NCI-H1694 (cell line): ENCODE results near the gene SORCS2.

Source experiments
- DNase-seq: peaks from one replicate; lab custom pipeline; 2025; lab: John Stamatoyannopoulos, UW

The SORCS2 gene

DNA sequence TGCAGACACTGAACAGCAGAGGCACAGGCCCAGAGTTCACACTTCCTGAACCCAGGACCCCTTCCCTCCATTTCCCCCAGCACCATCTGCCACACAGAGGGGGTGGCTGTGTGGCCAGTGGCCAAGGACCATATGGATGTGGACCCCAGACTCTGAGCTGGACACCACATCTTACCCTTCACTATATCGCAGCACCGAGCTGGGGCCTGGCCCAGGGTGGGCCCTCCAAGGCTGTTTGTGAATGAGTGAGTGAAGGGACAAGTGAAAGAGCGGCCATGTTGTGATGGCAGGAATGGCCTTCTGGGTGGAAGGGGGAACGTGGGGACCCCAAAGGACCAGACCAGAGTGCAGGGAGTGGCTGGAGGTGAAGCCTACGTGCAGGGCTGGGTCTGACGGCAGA lies 498.7 kb downstream of the SORCS2 start:
- DNase-seq = no peak

DNA sequence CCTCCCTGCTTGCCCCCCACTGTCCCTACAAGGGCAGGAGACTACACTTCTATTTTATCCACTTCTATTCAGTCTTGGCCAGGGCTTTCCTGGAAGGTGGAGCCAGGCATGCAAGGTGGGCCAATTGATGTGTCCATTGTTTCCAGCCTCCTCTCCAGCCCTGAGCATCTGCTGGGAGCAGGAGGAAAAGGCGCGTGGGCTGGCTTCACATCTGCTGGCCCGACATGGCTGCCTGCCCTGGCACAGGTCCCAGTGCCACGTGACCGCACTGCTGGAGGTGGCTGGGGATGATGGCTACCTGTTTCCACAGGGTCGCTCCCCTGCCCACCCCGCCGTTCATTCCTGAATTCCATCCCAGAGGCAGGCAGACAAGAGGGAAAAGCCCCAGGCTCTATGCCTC lies 499.6 kb downstream of the SORCS2 start:
- DNase-seq = peak; percentile 70

DNA sequence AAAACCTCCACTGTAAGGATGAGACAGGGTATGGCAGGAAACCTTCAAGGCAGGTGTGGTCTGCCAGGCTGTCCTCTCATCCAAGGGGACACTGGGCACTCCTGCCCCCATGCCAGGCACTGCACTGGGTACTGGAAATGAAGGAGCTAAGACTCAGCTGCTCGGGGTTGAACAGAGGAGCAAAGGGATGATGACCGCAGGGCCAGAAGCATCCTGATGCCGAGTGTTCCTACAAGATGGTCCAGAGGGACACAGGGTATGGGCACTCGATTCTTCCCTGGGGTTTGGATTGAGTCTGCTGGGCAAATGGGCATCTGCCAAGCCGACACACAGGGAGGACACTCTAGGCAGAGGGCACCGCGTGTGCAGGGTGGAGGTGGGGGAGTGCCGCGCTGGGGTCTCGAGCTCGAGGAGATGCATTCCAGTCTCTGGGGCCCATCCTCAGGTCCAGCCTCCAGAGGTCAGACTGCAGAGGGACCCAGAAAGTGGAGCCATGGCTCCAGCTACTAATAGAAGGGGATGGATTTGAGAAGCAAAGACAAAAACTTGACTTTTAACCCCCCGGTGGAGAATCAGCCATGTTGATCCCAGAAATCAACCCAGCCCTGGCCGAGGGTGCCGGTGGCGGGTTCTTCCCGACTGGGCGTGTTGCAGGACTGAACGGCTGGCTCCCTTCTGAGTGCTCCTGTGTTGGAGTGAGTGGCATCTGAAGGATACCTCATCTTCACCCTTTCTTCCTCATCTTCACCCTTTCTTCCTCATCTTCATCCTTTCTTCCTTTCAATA lies 500.3 kb downstream of the SORCS2 start:
- no peak for DNase-seq

DNA sequence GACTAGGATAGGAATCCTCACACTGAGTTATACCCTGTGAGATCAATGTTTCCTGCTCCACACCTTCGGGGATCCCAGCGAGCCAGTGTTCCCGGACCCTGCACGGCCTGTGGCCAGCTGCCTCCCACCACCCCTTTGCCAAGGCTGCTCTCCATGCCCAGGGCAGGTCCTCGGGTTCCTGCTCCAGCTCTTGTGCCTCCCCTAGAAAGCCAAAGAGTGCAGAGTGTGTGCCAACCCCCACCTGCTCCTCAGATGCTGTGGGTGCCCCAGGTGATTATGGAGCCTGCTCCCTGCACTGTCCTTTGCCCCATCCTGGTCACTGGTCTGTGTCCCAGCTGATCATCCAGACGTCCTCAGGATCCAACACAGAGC lies 500.9 kb downstream of the SORCS2 start:
- DNase-seq = no peak

DNA sequence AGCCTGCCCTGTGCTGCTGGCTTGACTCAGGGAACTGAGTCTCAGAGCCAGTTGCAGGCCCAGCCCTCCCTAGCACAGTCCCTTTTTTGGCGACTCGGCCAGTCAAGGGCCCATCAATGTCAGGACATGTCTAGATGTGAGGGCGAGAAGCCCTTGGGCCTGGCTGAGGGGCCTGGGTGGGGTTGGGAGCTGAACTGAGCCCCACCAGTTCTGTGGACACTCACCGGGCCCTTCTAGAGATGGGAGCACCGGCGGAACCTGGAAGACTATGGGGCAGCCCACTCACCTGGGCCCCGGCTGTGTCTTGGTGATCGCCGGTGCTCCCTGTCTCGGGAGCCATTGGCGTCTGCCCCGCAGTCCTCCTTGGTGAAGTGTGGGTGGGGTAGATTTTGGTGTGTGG lies 501.4 kb downstream of the SORCS2 start:
- no peak for DNase-seq

DNA sequence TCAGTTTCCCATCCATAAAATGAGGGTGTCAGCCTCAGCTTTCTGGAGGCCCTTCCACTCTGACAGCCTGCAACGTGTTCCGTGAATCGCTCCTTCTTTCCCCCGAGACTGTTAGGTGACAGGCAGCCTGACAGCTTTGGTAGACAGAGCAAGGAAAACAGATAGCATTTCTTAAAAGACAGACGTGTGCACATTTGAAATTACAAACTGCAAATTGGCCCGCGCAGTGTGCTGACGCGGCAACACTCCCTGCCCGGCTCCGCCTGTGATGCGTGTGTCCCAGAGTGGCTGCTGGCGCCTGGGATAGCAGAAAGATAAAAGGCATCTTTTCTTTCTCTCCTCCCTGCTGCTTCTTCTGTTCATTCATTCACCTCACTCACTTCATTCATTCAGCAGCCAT lies 502.0 kb downstream of the SORCS2 start:
- DNase-seq = no peak

DNA sequence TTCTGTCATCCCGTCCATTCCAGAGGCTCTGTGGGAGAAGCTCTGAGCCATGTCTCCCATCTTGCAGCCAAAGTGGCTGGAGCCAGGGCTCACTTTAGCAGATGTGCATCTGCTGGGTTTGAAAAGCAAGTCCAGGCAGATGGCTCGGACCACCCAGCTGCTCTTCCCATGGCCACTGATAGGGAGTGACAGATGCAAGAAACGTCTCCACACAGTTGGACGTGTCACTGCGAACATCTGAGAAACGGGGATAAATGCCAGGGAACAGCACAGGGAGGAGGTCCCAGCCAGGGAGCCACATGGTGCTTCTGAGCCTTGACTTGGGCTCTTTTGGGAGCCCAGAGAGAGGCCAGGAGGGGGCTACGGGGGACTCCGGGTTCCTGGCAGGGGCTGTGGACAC lies 505.0 kb downstream of the SORCS2 start:
- DNase-seq = peak; percentile 85

DNA sequence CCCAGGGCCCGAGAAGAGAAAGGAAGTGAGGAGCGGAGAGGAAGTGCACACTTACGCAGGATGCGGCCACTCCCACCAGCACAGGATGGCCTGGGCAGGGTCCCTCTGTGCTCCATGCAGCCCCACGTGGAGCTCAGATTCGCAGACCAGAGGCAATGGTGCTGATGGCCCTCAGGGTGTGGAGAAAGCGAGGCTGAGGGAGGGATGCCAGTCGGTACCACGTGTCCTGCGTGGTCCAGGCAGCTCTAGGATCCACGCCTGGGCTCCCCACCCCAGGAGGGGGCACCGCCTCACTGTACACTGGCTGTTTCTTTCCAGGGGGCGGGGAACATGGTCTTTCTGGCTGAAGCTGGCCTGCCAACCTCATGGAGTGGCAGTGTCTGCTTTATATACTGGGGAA lies 505.5 kb downstream of the SORCS2 start:
- DNase-seq = no peak

DNA sequence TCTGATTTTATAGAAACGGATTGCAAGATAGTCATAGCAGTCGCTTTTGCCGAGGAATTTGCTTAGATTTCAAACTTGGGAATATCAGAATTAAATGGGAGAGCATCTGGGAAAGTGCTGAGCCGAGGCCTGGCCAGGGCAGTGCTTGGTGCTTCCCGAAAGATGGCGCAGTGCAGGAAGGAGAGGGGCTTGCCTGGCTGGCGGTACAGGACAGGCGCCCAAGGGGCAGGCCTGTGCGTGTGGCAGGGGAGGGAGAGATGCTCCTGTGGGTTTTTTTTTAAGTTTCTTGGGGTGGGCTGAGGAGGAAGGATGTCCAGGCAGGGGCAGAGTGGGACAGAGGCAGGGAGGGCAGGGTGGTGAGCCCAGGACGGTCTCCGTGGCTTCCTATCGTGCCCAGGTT lies 506.2 kb downstream of the SORCS2 start:
- DNase-seq = peak; percentile 45

DNA sequence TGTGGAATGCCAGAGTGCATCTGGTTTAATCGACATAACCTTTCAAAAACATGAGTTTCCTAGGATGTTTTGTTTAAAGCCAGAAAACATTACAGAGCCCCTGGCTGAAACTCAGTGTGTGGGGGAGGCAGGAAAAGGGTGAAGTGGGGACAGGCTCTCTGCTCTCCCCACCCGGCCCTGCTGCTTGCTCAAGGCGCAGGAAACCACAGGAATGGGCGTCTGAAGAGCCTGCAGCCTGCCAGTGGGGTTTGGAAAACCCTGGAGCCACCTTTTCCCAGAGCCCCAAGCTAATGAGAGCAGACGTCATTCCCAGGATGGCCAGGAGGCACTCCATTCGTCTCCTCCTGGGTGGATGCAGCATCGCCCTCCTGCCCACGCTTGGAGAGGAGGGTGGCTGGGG lies 506.7 kb downstream of the SORCS2 start:
- DNase-seq = no peak

DNA sequence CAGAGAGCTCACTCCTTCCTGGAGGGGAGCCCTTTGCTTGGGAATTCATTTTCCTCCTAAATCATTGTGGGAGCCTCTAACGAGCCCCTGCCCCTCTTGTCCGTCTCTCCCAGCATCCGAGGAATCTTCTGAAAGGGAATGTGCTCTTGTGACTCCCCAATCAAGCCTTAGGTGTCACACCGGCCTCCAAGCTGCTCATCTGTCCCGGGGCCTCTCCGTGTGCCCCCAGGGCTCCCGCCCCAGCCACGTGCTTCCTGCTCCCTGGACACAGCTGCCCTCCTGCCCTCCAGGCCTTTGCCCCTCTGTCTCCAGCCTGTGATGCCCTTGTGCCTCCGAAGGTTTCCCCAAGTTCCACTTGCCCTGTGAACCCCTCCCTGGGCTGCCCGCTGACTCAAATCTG lies 507.5 kb downstream of the SORCS2 start:
- DNase-seq = no peak

DNA sequence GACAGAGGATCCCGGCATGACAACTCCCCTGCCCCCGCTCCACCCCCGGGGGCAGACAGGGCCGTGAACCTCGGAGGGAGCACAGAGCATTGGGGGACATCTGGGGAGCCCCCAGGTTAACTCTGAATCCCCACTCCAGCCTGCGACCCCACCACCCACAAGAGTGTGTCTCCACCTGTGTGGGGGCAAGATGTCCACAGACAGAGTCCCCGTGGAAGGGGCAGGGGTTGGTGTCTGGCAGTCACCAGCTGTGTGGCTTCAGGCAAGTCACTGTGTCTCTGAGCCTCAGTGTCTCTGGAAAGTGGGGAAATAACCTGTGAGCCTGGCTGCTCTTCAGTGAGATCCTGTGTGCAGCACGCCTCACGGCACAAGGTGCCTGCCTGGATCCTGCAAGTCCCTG lies 508.3 kb downstream of the SORCS2 start:
- DNase-seq = no peak

DNA sequence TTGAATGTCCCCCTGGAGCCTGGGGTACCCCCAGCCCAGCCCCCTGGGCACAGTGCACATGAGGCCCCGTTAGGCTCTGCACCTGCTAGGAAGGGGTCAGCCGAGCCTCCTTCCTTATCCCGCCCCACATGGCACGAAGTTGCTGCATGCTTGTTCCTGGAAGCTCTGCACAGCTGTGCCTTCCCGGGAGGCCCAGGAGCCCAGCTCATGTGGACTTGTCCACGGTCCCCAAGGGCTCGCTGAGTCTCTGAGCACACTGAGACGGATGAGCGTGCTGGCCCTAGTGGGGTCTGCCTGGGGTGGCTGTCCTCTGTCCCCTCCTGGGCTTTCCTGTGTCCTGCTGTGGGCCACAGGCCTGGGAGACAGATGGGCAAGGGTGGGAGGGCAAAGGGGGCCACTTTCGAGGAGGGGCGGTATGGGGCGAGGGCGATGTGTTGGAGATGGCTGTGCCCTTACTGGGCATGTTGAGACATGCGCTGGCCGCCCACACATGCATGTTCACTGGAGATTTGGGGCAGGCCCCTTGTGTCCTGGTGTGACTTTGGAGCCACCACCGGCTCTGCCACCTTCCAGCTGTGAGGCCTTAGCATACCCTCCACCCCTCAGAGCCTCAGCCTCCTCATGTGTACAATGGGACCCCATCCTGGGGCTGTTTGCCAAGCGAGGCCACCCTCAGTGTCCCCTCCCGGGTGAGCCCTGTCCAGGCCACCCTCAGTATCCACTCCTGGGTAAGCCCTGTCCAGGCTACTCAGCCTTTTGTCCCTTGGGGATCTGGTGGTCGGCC lies 509.7 kb downstream of the SORCS2 start:
- DNase-seq = no peak

DNA sequence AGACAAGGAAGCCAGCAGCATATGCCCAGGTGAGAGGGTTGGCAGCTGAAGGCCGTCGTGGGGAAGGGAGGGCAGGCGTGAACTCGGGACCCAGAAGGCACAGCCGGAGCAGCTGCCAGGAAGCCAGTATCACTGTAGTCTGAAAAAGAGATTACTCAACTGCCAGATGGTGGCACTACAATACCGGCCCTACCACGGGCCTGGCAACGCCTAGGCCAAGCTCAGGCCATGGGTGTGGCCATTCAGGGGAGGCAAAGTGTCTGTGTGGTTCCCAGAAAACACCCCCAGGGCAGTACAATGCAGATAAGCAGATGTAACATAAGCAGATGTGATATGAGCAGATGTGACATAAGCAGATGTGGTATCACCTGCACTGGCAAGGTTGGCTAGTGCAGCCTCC lies 511.4 kb downstream of the SORCS2 start:
- DNase-seq = no peak

DNA sequence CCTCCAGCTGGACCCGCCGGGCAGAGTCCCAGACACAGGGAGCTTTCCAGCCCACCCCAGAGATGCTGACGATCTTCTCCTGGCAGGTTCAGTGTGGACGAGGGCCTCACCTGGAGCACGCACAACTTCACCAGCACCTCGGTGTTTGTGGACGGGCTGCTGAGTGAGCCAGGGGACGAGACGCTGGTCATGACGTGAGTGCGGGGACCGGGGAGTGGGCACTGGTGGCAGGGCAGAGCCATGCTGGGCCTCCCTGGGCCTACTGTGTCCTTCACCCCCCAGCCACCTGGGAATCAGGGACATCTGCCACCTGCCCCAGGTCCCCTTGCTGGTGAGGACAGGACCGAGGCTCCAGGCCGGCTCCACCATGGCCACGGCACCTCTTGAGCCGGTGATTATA lies 511.8 kb downstream of the SORCS2 start:
- DNase-seq = no peak

DNA sequence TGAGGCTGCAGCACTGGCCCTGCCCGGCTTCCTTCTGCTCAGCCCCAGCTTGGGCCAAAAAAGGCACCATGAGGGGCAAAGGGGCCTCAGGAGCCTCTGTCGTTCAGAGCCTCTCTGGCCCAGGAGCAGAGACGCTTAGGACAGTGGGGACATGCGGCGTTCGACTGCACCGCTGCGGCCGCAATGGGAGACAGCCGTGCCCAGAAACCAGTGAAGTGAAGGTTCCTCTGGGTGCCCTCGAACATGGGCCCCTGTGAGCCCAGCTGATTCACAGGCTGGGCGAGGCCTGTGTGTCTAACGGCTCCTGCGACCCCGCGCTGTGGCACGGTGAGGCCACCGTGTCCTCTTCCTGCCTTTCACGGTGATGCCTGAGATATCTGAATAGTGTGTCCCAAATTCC lies 512.3 kb downstream of the SORCS2 start:
- DNase-seq = no peak

DNA sequence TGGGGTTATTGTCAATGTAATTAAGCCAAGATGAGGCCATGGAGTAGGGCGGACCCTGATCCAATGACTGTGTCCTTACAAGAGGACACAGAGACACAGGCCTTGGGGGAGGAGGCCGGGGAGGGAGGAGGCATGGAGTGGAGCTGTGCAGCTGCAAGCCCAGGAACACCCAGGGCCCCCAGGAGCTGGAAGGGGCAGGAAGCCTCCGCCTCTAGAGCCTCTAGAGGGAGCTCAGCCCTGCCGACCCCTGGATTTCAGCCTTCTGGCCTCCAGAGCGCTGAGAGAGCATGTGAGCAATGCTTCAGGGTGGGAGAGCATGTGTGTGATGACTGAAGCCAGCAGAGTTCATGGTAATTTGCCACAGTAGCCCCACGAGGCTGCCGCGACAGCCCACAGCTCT lies 512.7 kb downstream of the SORCS2 start:
- DNase-seq = no peak

DNA sequence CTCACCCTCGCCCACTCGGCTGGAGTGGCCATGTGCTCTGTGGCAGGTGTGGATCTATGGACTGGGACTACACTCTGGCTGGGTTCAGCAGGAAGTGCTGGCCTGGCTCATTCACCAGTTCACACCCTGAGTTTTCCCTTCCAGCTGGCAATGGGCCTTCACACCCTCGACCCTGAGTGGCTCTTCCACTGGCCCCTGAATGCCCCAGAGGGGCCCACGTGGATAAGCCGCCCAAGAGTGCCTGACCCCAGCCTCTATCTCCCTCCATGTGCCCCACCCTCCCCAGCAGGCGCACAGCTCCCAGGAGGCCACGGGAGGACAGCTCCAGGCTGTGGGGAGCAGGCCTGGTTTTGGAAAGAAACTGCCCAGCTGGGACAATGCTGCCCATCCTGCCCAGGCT lies 513.3 kb downstream of the SORCS2 start:
- DNase-seq = no peak

DNA sequence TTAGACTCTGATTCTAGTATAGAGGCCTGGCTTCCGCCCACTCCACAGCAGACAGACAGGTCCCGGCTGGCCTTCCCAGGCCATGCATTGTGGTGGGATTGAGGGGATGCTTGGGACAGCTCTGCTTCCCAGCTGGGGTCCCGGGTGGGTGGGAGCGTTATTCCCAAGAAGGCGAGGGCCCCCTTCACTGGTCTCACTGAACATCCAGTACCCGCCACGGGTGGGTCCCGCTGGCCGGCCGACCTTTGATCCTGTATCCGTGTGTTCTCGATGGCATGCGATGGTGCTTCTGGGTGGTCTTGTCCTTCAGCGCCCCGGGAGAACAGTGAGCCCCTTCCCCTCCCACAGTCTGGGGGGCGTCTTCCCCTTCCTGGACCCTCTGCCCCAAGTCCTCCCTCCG lies 515.9 kb downstream of the SORCS2 start:
- DNase-seq = no peak

DNA sequence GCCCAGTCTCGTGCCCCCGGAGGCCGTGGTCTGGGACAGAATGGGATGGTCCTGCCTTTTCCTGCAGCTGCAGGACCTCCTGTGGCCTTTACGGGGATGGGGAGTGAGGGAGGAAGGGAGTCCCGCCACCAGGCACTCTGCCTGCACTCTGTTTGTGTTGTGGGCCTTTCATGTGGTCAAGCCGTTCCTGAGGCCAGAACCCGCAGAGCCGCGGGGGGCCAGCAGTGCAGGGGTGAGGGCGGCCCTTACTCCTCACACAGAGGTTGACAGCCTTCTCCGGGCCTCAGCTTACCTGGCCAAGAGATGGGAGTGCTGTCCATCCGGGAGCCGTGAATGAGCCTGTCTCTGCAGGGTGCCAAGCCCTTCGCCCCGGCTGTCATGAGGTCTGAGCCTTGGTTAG lies 516.6 kb downstream of the SORCS2 start:
- DNase-seq = no peak

DNA sequence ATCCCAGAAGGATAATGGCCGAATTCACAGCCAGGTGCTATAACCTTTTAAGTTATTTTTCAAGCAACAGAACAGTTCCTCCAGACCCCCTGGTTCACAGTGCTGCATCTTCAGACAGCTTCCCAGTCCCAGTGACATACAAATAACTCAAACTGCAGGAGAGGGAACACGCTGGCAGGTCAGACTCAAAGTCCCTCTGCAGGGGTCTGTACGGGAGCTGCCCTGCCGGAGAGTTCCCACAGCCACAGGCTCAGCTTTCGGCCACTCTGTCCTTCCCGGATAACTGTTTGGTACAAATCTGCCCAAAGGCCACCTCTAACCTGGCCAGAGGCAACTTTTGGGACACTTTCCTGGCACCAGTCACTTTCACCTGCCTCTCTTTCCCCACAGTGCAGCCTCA lies 517.1 kb downstream of the SORCS2 start:
- no peak for DNase-seq

DNA sequence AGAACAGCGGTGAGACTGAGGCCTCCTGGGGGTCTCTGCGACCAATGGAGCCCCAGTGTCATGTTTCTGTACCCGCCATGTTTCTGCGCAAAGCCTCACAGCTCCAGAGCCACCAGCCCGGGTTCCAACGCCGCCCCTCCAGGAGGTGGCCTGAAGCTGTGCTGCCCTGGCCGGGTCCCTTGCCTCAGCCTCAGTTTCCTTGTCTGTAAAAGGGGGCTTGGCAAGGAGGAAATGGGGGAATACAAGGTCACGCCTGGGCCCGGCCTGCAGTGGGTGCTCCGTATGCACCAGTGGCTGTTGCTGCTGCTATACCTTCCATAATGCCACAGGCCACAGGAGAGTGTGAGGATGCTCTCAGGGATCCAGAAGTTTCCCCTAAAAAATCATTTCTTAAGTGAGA lies 517.8 kb downstream of the SORCS2 start:
- no peak for DNase-seq

DNA sequence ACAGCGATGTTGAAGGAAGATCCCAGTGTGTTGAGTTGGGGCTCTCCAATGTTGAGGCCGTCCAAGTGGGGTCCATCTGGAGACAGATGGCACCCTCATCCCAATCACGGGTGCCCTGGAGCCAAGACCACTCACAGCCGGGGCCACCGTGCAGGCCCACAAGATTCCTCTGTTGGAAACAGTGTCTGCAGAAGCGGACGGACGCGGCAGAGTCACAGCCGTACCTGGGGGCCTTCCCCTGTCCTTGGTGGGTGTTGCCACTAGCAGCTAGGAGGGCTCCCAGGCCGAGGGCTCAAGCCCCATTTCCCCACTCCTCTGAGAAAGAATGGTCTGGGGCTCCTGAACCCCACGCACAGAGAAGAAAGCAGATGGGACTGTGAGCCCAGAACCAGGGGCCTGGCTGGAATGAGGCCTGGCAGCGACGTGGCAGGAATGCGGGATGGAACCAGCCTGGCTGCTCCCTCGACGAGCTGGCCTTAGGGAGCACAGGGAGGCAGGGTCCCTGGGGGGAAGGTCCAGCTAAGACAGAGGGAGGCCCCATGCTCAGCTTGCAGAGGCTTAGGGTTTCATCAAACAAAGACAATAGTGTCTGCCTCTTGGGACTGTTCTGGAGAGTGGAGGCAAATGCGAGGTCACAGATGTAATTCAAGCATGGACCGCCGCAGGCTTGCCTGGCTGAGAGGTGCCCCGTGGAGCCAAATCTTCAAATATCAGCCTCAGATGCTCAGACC lies 518.4 kb downstream of the SORCS2 start:
- DNase-seq = no peak
